Stimulated activated CD4-positive, alpha-beta T cell treated with anti-CD3 and anti-CD28 coated beads, Interleukin-2, amount 100 ng/mL, for 4 hours (primary cell): ENCODE results near the gene EPOP.
"Not testable (repeated sequence)": the region's sequence is repeated elsewhere in the genome, so short reads cannot be mapped to it uniquely, and the experiment has no call there.

Source experiments
- DNase-seq: peaks from one replicate; pipeline ENCODE4 v3.0.0-alpha.2; 2020; ENCODE audit warnings: low read depth

Gene EPOP

GRCh38 chr17:38637951-38638350, 36.8 kb downstream of the EPOP start:
- DNase-seq: no peak

GRCh38 chr17:38636054-38636453, 38.7 kb downstream of the EPOP start:
- DNase-seq: no peak

- DNase-seq: no peak
Observed at GRCh38 chr17:38632334-38632733, 42.4 kb downstream of the EPOP start.

GRCh38 chr17:38628441-38628840, 46.3 kb downstream of the EPOP start:
- DNase-seq: no peak

- no peak for DNase-seq
Observed at GRCh38 chr17:38627957-38628356, 46.8 kb downstream of the EPOP start.

- DNase-seq: not testable (repeated sequence)
Observed at GRCh38 chr17:38626606-38627226, 48.0 kb downstream of the EPOP start.

GRCh38 chr17:38625482-38625881, 49.3 kb downstream of the EPOP start:
- DNase-seq: no peak

- not testable (repeated sequence) for DNase-seq
Observed at GRCh38 chr17:38624782-38625355, 49.9 kb downstream of the EPOP start.
